ENCODE results near the gene VAV2.

- TF ChIP-seq CTCF (IDR thresholded peaks at IDR 0.05): no peak
- TF ChIP-seq REST (IDR thresholded peaks at IDR 0.05; ENCODE audit: insufficient read depth in 1 of 2, low read depth in 2 of 2, low read length in 1 of 2): no peak
- no peak for TF ChIP-seq TCF7L2 (IDR thresholded peaks at IDR 0.05; ENCODE audit: low read depth, low read length)
- TF ChIP-seq SIN3A (IDR thresholded peaks at IDR 0.05; ENCODE audit: borderline replicate concordance, insufficient read depth, low read depth, low read length): no peak
- no peak for TF ChIP-seq POLR2AphosphoS5 (IDR thresholded peaks at IDR 0.05; ENCODE audit: low read depth, low read length)
Observed at GRCh38 chr9:133727277-133727875, 264.7 kb downstream of the VAV2 start.
